H1 (cell line): ENCODE measurements around the gene RAB5B. TPM values are rescaled to one million over a fixed set of nuclear protein-coding genes. Genes with fewer than 3 reads are reported as not detected.
A peak's percentile ranks its signal among the peaks of the same experiment; 100 is the strongest.

ENCODE experiments used
- CTCF ChIA-PET: fragments of 300-600 bp; sonication (Branson Sonifier 250); formaldehyde crosslinking; loops from one replicate; lab custom pipeline; 2021; ENCODE audit not compliant: partially characterized antibody; lab: Charles Lee
- POLR2A ChIA-PET: fragments of 300-600 bp; sonication (Branson Sonifier 250); formaldehyde crosslinking; loops from one replicate; lab custom pipeline; 2021; ENCODE audit warnings: inconsistent platforms; ENCODE audit not compliant: partially characterized antibody; lab: Charles Lee
- DNase-seq, 2 experiments: peaks; one replicate each; pipeline versions ENCODE4 v3.0.0 to v3.0.0-alpha.2; 2010 to 2022; ENCODE audit warnings: low spot score in 2 of 2, low read depth in 1 of 2, mixed read lengths in 1 of 2
- FAIRE-seq: peaks from 2 replicates; lab custom pipeline; 2011; peaks lifted over from hg19 to GRCh38; lab: Jason Lieb, UNC
- H2AFZ ChIP-seq: 2 replicates; pipeline ENCODE4 v1.8.1; 2012; ENCODE audit warnings: low read length, inconsistent platforms
- H2AK5ac ChIP-seq: 2 replicates; pipeline ENCODE4 v1.6.1; 2013; ENCODE audit warnings: low read depth, low read length
- H2BK120ac ChIP-seq: replicated peaks from 2 replicates; pipeline ENCODE3; 2013; ENCODE audit warnings: low read depth, low read length, inconsistent platforms
- H2BK12ac ChIP-seq: 2 replicates; pipeline ENCODE4 v1.6.1; 2013; ENCODE audit warnings: low read depth, low read length
- H2BK15ac ChIP-seq: 2 replicates; pipeline ENCODE4 v1.6.1; 2013; ENCODE audit warnings: low read length
- H2BK20ac ChIP-seq: 2 replicates; pipeline ENCODE4 v1.6.1; 2013; ENCODE audit warnings: low read length
- H2BK5ac ChIP-seq: 2 replicates; pipeline ENCODE4 v1.6.1; 2013; ENCODE audit warnings: low read depth, low read length
- H3K14ac ChIP-seq: 2 replicates; pipeline ENCODE4 v1.6.1; 2013; ENCODE audit warnings: inconsistent platforms; ENCODE audit not compliant: insufficient read length
- H3K18ac ChIP-seq: 2 replicates; pipeline ENCODE4 v1.6.1; 2013; ENCODE audit warnings: low read length; ENCODE audit errors: extremely low read depth
- H3K23ac ChIP-seq: 2 replicates; pipeline ENCODE4 v1.6.1; 2013; ENCODE audit warnings: inconsistent platforms; ENCODE audit not compliant: insufficient read length
- H3K23me2 ChIP-seq: 2 replicates; pipeline ENCODE4 v1.6.1; 2013; ENCODE audit warnings: low read depth, low read length
- H3K27ac ChIP-seq: 2 replicates; pipeline ENCODE4 v1.6.1; 2011; ENCODE audit warnings: low read depth, low read length, inconsistent platforms
- H3K27me3 ChIP-seq, 4 experiments: replicated peaks in 1 of 4; 1 replicate in 1 of 4; 2 replicates in 3 of 4; pipeline versions ENCODE4 v1.6.1 to v1.8.1; 2011 to 2013; ENCODE audit warnings: low read length in 3 of 4, mild to moderate bottlenecking in 3 of 4, inconsistent platforms in 2 of 4, mixed read lengths in 2 of 4, moderate library complexity in 1 of 4; ENCODE audit not compliant: control insufficient read depth in 3 of 4, insufficient read depth in 3 of 4; ENCODE audit errors: extremely low read depth in 1 of 4
- H3K36me3 ChIP-seq, 4 experiments: 2 replicates each; pipeline versions ENCODE4 v1.6.1 to v1.8.1; 2011 to 2013; ENCODE audit warnings: mild to moderate bottlenecking in 4 of 4, low read length in 3 of 4, moderate library complexity in 2 of 4, control low read depth in 1 of 4, inconsistent platforms in 1 of 4; ENCODE audit not compliant: insufficient read depth in 4 of 4, control insufficient read depth in 2 of 4
- H3K4ac ChIP-seq: replicated peaks from 2 replicates; pipeline ENCODE3; 2013; ENCODE audit warnings: low read length, low read depth, mixed read lengths, inconsistent platforms; ENCODE audit not compliant: insufficient read length
- H3K4me1 ChIP-seq, 4 experiments: replicated peaks in 1 of 4; 1 replicate in 1 of 4; 2 replicates in 3 of 4; pipeline versions ENCODE4 v1.6.1 to v1.8.1; 2011 to 2013; ENCODE audit warnings: low read length in 3 of 4, inconsistent platforms in 2 of 4, mixed read lengths in 1 of 4; ENCODE audit not compliant: insufficient read depth in 4 of 4, control insufficient read depth in 3 of 4
- H3K4me2 ChIP-seq, 2 experiments: 2 replicates each; pipeline versions ENCODE4 v1.6.1 to v1.8.1; 2011 to 2013; ENCODE audit warnings: low read depth in 2 of 2, low read length in 2 of 2, control low read depth in 1 of 2, inconsistent platforms in 1 of 2, mild to moderate bottlenecking in 1 of 2; ENCODE audit not compliant: insufficient read depth in 1 of 2
- H3K4me3 ChIP-seq, 4 experiments: fragments of 200-600, 300-600 bp in 1 of 4; sonication (generic), shearing (Covaris generic), sonication (Bioruptor Twin) in 1 of 4; 2 replicates each; pipeline versions ENCODE4 v1.5.1 to v1.8.1; 2011 to 2016; ENCODE audit warnings: low read length in 4 of 4, low read depth in 3 of 4, control low read depth in 2 of 4, inconsistent platforms in 2 of 4, mild to moderate bottlenecking in 2 of 4, mixed read lengths in 1 of 4, moderate library complexity in 1 of 4; ENCODE audit not compliant: insufficient read depth in 2 of 4; ENCODE audit errors: extremely low read depth in 1 of 4
- H3K56ac ChIP-seq: replicated peaks from 2 replicates; pipeline ENCODE3; 2013; ENCODE audit warnings: low read depth, mild to moderate bottlenecking, mixed read lengths, low read length, inconsistent platforms; ENCODE audit not compliant: insufficient read length
- H3K79me1 ChIP-seq: 2 replicates; pipeline ENCODE4 v1.6.1; 2013; ENCODE audit warnings: low read depth, low read length, control low read depth
- H3K79me2 ChIP-seq, 2 experiments: 2 replicates each; pipeline versions ENCODE4 v1.6.1 to v1.8.1; 2012 to 2013; ENCODE audit warnings: low read length in 2 of 2, mild to moderate bottlenecking in 2 of 2, inconsistent platforms in 1 of 2; ENCODE audit not compliant: insufficient read depth in 2 of 2, control insufficient read depth in 1 of 2
- H3K9ac ChIP-seq, 4 experiments: replicated peaks in 1 of 4; 1 replicate in 1 of 4; 2 replicates in 3 of 4; pipeline versions ENCODE4 v1.6.1 to v1.8.1; 2011 to 2013; ENCODE audit warnings: low read depth in 3 of 4, low read length in 3 of 4, control low read depth in 2 of 4, mild to moderate bottlenecking in 2 of 4, moderate library complexity in 2 of 4, inconsistent platforms in 1 of 4; ENCODE audit errors: extremely low read depth in 1 of 4
- H3K9me3 ChIP-seq, 2 experiments: 2 replicates each; pipeline versions ENCODE4 v1.6.1 to v1.8.1; 2012 to 2013; ENCODE audit warnings: mild to moderate bottlenecking in 2 of 2, moderate library complexity in 2 of 2, control low read depth in 1 of 2, inconsistent platforms in 1 of 2, low read depth in 1 of 2, low read length in 1 of 2, mixed read lengths in 1 of 2; ENCODE audit not compliant: insufficient read depth in 2 of 2
- H4K20me1 ChIP-seq, 2 experiments: replicated peaks in 1 of 2; 2 replicates each; pipeline versions ENCODE3 to v1.8.1; 2011 to 2013; ENCODE audit warnings: inconsistent platforms in 2 of 2, low read length in 2 of 2, mild to moderate bottlenecking in 1 of 2; ENCODE audit not compliant: insufficient read depth in 2 of 2, control insufficient read depth in 1 of 2
- H4K5ac ChIP-seq: 2 replicates; pipeline ENCODE4 v1.6.1; 2013; ENCODE audit warnings: low read length, low read depth, mixed read lengths, inconsistent platforms; ENCODE audit not compliant: insufficient read length
- H4K8ac ChIP-seq: 2 replicates; pipeline ENCODE4 v1.8.0; 2013; ENCODE audit warnings: mild to moderate bottlenecking, moderate library complexity, low read length, inconsistent platforms; ENCODE audit not compliant: insufficient read depth; ENCODE audit errors: extremely low read depth
- H4K91ac ChIP-seq: replicated peaks from 2 replicates; pipeline ENCODE3; 2013; ENCODE audit warnings: low read length, mixed read lengths, inconsistent platforms; ENCODE audit not compliant: insufficient read length
- BCL11A ChIP-seq, 2 experiments: IDR thresholded peaks; one replicate each; pipeline ENCODE4 v1.6.1; 2011; ENCODE audit warnings: low read depth in 2 of 2, low read length in 2 of 2, mild to moderate bottlenecking in 2 of 2
- HDAC2 ChIP-seq, 2 experiments: fragments of 300-600 bp in 1 of 2; sonication (generic) in 1 of 2; IDR thresholded peaks; 2 replicates each; pipeline ENCODE4 v1.6.1; 2011 to 2012; ENCODE audit warnings: low read depth in 2 of 2, low read length in 2 of 2, mild to moderate bottlenecking in 2 of 2, moderate library complexity in 2 of 2, borderline replicate concordance in 1 of 2, inconsistent platforms in 1 of 2
- WGBS, 2 experiments: shearing (Covaris generic) in 1 of 2; methylation state at CpG; one replicate each; pipeline versions ENCODE4 v1.1.6 to v1.1.7; 2013 to 2015; ENCODE audit warnings: low lambda C conversion rate in 2 of 2, mixed read lengths in 2 of 2, inconsistent platforms in 1 of 2, low coverage in 1 of 2, missing lambda C conversion rate in 1 of 2; ENCODE audit not compliant: insufficient replicate concordance in 2 of 2, insufficient coverage in 1 of 2, insufficient read length in 1 of 2; ENCODE audit errors: extremely low coverage in 1 of 2, missing lambda C conversion rate in 1 of 2; 5-methylcytosine and 5-hydroxymethylcytosine counted together
- polyA plus RNA-seq, 7 experiments: library from polyadenylated mRNA; depleted of rRNA in 3 of 7; stranded (reverse) in 5 of 7; unstranded in 2 of 7; fragments of >200 nt in 5 of 7; fragments of 200-250 nt in 2 of 7; gene quantifications; 1 replicate in 5 of 7; 2 replicates in 1 of 7; 4 replicates in 1 of 7; pipeline versions ENCODE4 v1.2.1 to v1.2.3, GENCODE V29; 2011 to 2013; ENCODE audit warnings: missing spikeins in 2 of 7, mixed read lengths in 2 of 7
- total RNA-seq: library from RNA; stranded (reverse); fragmentation: NEBNext Ultra II Directional; extraction: Animal tissue kit (Norgen Biotek cat#: 25700); gene quantifications from 2 replicates; pipeline ENCODE4 v1.2.1, GENCODE V29; 2021

RAB5B gene
- total and polyA plus RNA-seq, 2 of the 8 experiments (the other 6 are each of a cell fraction or from before 2014, with no cell fraction given) = 56.7 to 62.4 TPM

GRCh38 chr12:55972456-55972855 is 1.4 kb upstream of the RAB5B start:
- WGBS, 2 experiments = 89% methylated on average over 1 of the region's 1 CpG; no CpG with 5 or more reads in 1 of the 2 experiments
- H3K18ac ChIP-seq = no peak overlapping the region
- H3K9me3 ChIP-seq = no peaks in the 10 kb centered on the region
- no peak overlapping the region for H3K4ac ChIP-seq
- H3K27ac ChIP-seq = no peak overlapping the region
- no peak overlapping the region for H3K14ac ChIP-seq
- H2BK15ac ChIP-seq = no peak overlapping the region
- DNase-seq (no peak), FAIRE-seq (no peak)
- no peak overlapping the region for H2BK5ac ChIP-seq
- peaks cover 0 to 2% of the 10 kb centered on the region in 2 experiments for H4K20me1 ChIP-seq
- peaks cover 8% of the 10 kb centered on the region for H3K23me2 ChIP-seq
- ChIA-PET POLR2A (no interaction called here), CTCF (interaction anchor here (1.7 kb wide), 1 partner anchor 12 kb away, joined by 6 read pairs; no protein-coding TSS in a partner anchor)
- H3K79me1 ChIP-seq = peaks cover 2% of the 10 kb centered on the region; the same call in 1 of the 2 replicates
- H3K27me3 ChIP-seq = no peaks in the 10 kb centered on the region
- no peak overlapping the region for H2AFZ ChIP-seq
- H3K56ac ChIP-seq = no peak overlapping the region
- H3K4me2 ChIP-seq = peak overlapping the region; percentile 90 to 96
- H3K36me3 ChIP-seq = peaks cover 2 to 29% (median 14%) of the 10 kb centered on the region in 4 experiments; a peak in 5 of 8 replicates
- no peak overlapping the region for H3K23ac ChIP-seq
- no peak overlapping the region; a peak in 1 of 7 replicates for H3K9ac ChIP-seq
- H3K4me1 ChIP-seq = peaks cover 0 to 7% (median 1%) of the 10 kb centered on the region in 4 experiments; a peak in 4 of 7 replicates
- H2AK5ac ChIP-seq = no peak overlapping the region
- no peak overlapping the region for H2BK120ac ChIP-seq
- H3K4me3 ChIP-seq = peak overlapping the region in 3 of 4 experiments; percentile 39 to 61 (median 41); a peak in 2 of 8 replicates
- H4K8ac ChIP-seq = no peak overlapping the region
- no peak overlapping the region for H2BK12ac ChIP-seq
- no peak overlapping the region for H4K91ac ChIP-seq
- H4K5ac ChIP-seq = no peak overlapping the region
- no peak overlapping the region for H2BK20ac ChIP-seq
- peaks cover 3 to 36% of the 10 kb centered on the region in 2 experiments; a peak in 3 of 4 replicates for H3K79me2 ChIP-seq
- TF ChIP-seq BCL11A (IDR thresholded peaks at IDR 0.05; ENCODE audit: low read depth in 2 of 2, low read length in 2 of 2) = no peak
- TF ChIP-seq HDAC2 (IDR thresholded peaks at IDR 0.05; ENCODE audit: borderline replicate concordance in 1 of 2, low read depth in 2 of 2, low read length in 2 of 2) = no peak
